Naive thymus-derived CD4-positive, alpha-beta T cell (primary cell): ENCODE measurements around the gene TECPR2. TPM values are rescaled to one million over a fixed set of nuclear protein-coding genes. Genes with fewer than 3 reads are reported as not detected.

Experiments
- ATAC-seq: fragments of 150-1000 bp; cut with Tn5 transposase; 2 replicates; pipeline ENCODE4 v1.10.0; 2021; ENCODE audit warnings: mild to moderate bottlenecking, moderate library complexity
- CTCF ChIA-PET: fragments of 350-600 bp; sonication (Branson Sonifier 250); formaldehyde crosslinking; loops from one replicate; lab custom pipeline; 2021; ENCODE audit warnings: antibody characterized with exemption; lab: Charles Lee
- POLR2A ChIA-PET: fragments of 350-600 bp; sonication (Branson Sonifier 250); formaldehyde crosslinking; loops from one replicate; lab custom pipeline; 2021; ENCODE audit warnings: antibody characterized with exemption, inconsistent platforms; lab: Charles Lee
- DNase-seq, 9 donors: peaks; one replicate each; pipeline versions ENCODE4 v3.0.0 to v3.0.0-alpha.2; 2020 to 2022; ENCODE audit warnings: mixed read lengths in 1 of 9
- H3K27ac ChIP-seq: one replicate; pipeline ENCODE4 v1.7.0; 2013; ENCODE audit warnings: mild to moderate bottlenecking, low read depth, low read length, moderate library complexity
- H3K27me3 ChIP-seq, 2 donors: one replicate each; pipeline ENCODE4 v1.7.0; 2013; ENCODE audit warnings: low read length in 2 of 2, mild to moderate bottlenecking in 2 of 2, moderate library complexity in 2 of 2; ENCODE audit not compliant: control insufficient read depth in 2 of 2, insufficient read depth in 2 of 2
- H3K36me3 ChIP-seq, 3 experiments: 1 replicate in 2 of 3; 2 replicates in 1 of 3; pipeline ENCODE4 v1.7.0; 2013; ENCODE audit warnings: low read length in 3 of 3, mild to moderate bottlenecking in 3 of 3, moderate library complexity in 1 of 3; ENCODE audit not compliant: insufficient read depth in 3 of 3, control insufficient read depth in 2 of 3
- H3K4me1 ChIP-seq, 2 donors: one replicate each; pipeline ENCODE4 v1.7.0; 2013; ENCODE audit warnings: low read length in 2 of 2, mild to moderate bottlenecking in 2 of 2, moderate library complexity in 1 of 2; ENCODE audit not compliant: control insufficient read depth in 2 of 2, insufficient read depth in 2 of 2
- H3K4me3 ChIP-seq: 2 replicates; pipeline ENCODE4 v1.7.0; 2013; ENCODE audit warnings: mild to moderate bottlenecking, low read length
- H3K9me3 ChIP-seq, 3 experiments: 1 replicate in 2 of 3; 2 replicates in 1 of 3; pipeline ENCODE4 v1.7.0; 2013; ENCODE audit warnings: low read length in 3 of 3; ENCODE audit not compliant: control insufficient read depth in 2 of 3
- H3K27ac Mint-ChIP-seq, 9 donors: one replicate each; pipeline ENCODE4 v1.8.0; 2020 to 2022; ENCODE audit warnings: mixed read lengths in 9 of 9, mild to moderate bottlenecking in 8 of 9, moderate library complexity in 5 of 9, inconsistent platforms in 2 of 9
- H3K27me3 Mint-ChIP-seq, 5 donors: one replicate each; pipeline ENCODE4 v1.8.0; 2021 to 2022; ENCODE audit warnings: mixed read lengths in 5 of 5, mild to moderate bottlenecking in 1 of 5
- H3K36me3 Mint-ChIP-seq, 5 donors: one replicate each; pipeline ENCODE4 v1.8.0; 2020 to 2022; ENCODE audit warnings: mixed read lengths in 5 of 5, mild to moderate bottlenecking in 3 of 5, inconsistent platforms in 1 of 5
- H3K4me1 Mint-ChIP-seq, 7 donors: one replicate each; pipeline ENCODE4 v1.8.0; 2020 to 2022; ENCODE audit warnings: mixed read lengths in 7 of 7, mild to moderate bottlenecking in 3 of 7, inconsistent platforms in 1 of 7
- H3K4me3 Mint-ChIP-seq, 10 donors: one replicate each; pipeline ENCODE4 v1.8.0; 2020 to 2022; ENCODE audit warnings: mild to moderate bottlenecking in 10 of 10, mixed read lengths in 10 of 10, moderate library complexity in 6 of 10, inconsistent platforms in 2 of 10
- H3K9me3 Mint-ChIP-seq, 11 donors: one replicate each; pipeline ENCODE4 v1.8.0; 2020 to 2022; ENCODE audit warnings: mixed read lengths in 11 of 11, mild to moderate bottlenecking in 4 of 11, inconsistent platforms in 1 of 11, moderate library complexity in 1 of 11
- intact Hi-C, 2 donors: fragments of 100-400 bp; cut with micrococcal nuclease; formaldehyde crosslinking; loops; one replicate each; pipeline ENCODE4 v1.15.1; 2023
- polyA plus RNA-seq, 2 donors: library from polyadenylated mRNA; unstranded; fragments of 300-500 nt; fragmentation: Illumina TruSeq; gene quantifications; one replicate each; pipeline ENCODE4 v1.2.3, GENCODE V29; 2021
- total RNA-seq, 6 experiments: library from RNA in 5 of 6; stranded (reverse) in 5 of 6; gene quantifications; 1 replicate in 5 of 6; 2 replicates in 1 of 6; pipeline ENCODE4 v1.2.3 and lab custom pipeline; 2021 to 2026

TECPR2 gene
- total and polyA plus RNA-seq, 7 experiments from 2014 or later = 5.2 to 12.9 (median 10.0) TPM

DNA sequence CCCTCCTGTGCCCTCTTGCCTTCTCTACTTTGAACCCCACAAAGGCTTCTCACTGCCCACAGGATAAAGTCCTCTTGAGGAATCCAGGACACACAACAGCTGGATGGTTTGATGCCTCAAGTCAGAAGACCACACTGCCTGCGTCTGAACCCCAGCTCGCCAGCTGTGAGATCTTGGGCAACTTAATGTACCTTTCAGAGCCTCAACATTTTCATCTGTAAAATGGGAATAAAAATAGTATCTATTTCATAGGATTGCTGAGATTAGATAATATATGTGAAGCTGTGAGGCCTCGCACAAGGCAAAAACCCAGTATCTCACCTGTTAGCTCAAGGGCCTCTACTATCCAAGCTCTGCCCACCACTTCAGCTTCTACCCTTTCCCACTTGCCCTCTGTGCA is 2.4 kb upstream of the TECPR2 start:
- H3K4me1 ChIP-seq = peaks cover 6 to 15% of the 10 kb centered on the region in 2 donors
- no peaks in the 10 kb centered on the region for H3K9me3 ChIP-seq
- H3K9me3 Mint-ChIP-seq = no peaks in the 10 kb centered on the region
- POLR2A ChIA-PET = interaction anchor here (1.5 kb wide), 1 partner anchor 40 kb away, joined by 3 read pairs; the partner anchor contains the start of gene ZNF839
- H3K36me3 Mint-ChIP-seq = peaks cover 9 to 29% (median 20%) of the 10 kb centered on the region in 5 donors
- H3K36me3 ChIP-seq = peaks cover 2 to 34% (median 7%) of the 10 kb centered on the region in 3 experiments
- H3K4me3 Mint-ChIP-seq = peak overlapping the region in 1 of 10 donors; percentile 65
- H3K4me1 Mint-ChIP-seq = peaks cover 17 to 46% (median 32%) of the 10 kb centered on the region in 7 donors
- CTCF ChIA-PET = interaction anchor here (1.0 kb wide), 1 partner anchor 11 kb away, joined by 3 read pairs; no protein-coding TSS in a partner anchor
- DNase-seq (no peak), ATAC-seq (no peak)
- intact Hi-C loops = loop anchor here (5.0 kb wide), 3 partner anchors 157 to 1562 kb away; partner anchors contain the start of gene EIF5 (in 1 of the 2)
- H3K27ac ChIP-seq = no peak overlapping the region
- H3K27ac Mint-ChIP-seq = peak overlapping the region in 5 of 9 donors; percentile 16 to 98 (median 82)
- no peak overlapping the region for H3K4me3 ChIP-seq
- H3K27me3 Mint-ChIP-seq = no peaks in the 10 kb centered on the region
- no peaks in the 10 kb centered on the region for H3K27me3 ChIP-seq

DNA sequence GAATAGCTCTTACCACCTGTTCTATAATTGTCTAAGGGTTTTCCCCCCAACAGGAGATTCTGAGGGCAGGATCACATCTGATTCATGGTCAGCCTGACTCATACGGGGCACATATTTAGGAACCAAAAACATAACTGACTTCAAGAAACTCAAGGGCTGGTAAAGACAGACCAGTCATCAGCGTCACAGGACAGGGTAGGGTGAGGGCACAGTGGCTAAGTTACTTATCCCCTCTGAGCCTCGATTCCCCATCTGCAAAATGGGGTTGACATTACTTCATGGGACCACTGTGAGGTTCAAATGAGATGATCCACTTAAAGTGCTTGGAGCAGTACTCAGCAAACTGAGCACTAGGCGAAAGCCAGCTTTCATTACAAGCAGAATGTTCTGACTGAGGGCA is 657 bp upstream of the TECPR2 start:
- Histone ChIP-seq H3K36me3 (peaks cover 0 to 17% (median 7%) of the 10 kb centered on the region in 3 experiments), H3K9me3 (no peaks in the 10 kb centered on the region), H3K27ac (peak overlapping the region; percentile 87), H3K4me1 (peaks cover 6 to 15% of the 10 kb centered on the region in 2 donors), H3K27me3 (no peaks in the 10 kb centered on the region), H3K4me3 (peak overlapping the region; percentile 96)
- H3K36me3 Mint-ChIP-seq = peaks cover 9 to 18% (median 10%) of the 10 kb centered on the region in 5 donors
- peak overlapping the region in 6 of 10 donors; percentile 92 to 97 (median 95) for H3K4me3 Mint-ChIP-seq
- intact Hi-C loops = loop anchor here (1.0 to 5.0 kb wide), 13 partner anchors 43 to 1560 kb away; partner anchors contain the start of genes WDR20 (in 2 of the 2), ZNF839 (in 2 of the 2), EIF5 (in 1 of the 2) and HSP90AA1 (in 1 of the 2)
- POLR2A ChIA-PET = interaction anchor here (0.5 to 1.7 kb wide), 10 partner anchors 8 to 1023 kb away, joined by 3 to 6 read pairs (median 4); partner anchors contain the start of gene ZNF839
- H3K27ac Mint-ChIP-seq = peak overlapping the region; percentile 82 to 99 (median 96)
- CTCF ChIA-PET = no interaction called here
- H3K9me3 Mint-ChIP-seq = no peaks in the 10 kb centered on the region
- DNase-seq (peak in 3 of 9 donors; percentile 2 to 53 (median 4)), ATAC-seq (peak; percentile 51)
- H3K4me1 Mint-ChIP-seq = peaks cover 17 to 46% (median 37%) of the 10 kb centered on the region in 7 donors
- H3K27me3 Mint-ChIP-seq = no peaks in the 10 kb centered on the region

DNA sequence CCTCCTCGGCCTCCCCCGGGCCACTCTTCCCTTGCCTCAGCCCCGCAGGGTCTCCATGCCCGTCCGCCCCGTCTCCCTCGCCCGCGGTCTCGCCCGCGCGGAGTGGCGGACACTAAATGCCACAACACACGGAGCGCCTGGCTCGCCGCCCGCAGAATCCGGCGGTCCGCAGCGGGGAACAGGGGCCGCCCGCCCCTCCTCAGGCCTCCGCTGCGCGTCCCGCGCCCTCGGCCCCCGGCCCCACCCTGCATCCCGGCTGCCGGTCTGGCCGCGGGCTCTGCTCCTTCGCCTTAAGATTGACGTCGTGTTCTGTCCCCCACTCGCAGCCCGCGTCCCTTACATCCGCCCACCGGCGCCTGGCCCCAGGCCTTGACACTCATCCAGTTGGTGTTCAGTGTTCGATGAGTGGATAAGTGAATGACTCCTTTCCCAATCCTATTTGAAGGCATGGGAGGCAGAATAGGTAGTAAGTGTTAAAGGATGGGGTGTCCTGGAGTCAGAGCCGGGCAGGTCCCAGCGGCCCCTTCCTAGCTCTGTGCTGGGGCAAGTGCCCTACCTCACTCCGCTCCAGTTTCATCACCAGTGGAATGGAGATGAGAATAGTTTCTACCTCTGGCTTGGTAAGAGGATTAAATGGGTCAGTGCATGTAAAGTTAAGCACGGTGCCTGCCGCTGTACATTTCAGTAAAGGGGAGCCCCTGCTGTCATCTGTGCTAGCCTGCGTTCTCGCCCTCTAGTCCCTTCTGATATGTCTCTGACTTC is 622 bp downstream of the TECPR2 start:
- Histone ChIP-seq H3K4me3 (peak overlapping the region; percentile 96), H3K27me3 (no peaks in the 10 kb centered on the region), H3K9me3 (no peaks in the 10 kb centered on the region), H3K36me3 (peaks cover 0 to 5% (median 0%) of the 10 kb centered on the region in 3 experiments), H3K27ac (peak overlapping the region; percentile 87), H3K4me1 (peaks cover 6 to 15% of the 10 kb centered on the region in 2 donors)
- Mint-ChIP-seq H3K4me1 (peaks cover 13 to 38% (median 33%) of the 10 kb centered on the region in 7 donors), H3K27ac (peak overlapping the region in 5 of 9 donors; percentile 88 to 98 (median 90)), H3K27me3 (no peaks in the 10 kb centered on the region), H3K9me3 (no peaks in the 10 kb centered on the region), H3K36me3 (peaks cover 0 to 12% (median 0%) of the 10 kb centered on the region in 5 donors), H3K4me3 (no peak overlapping the region)
- ATAC-seq (peak; percentile 5), DNase-seq (peak in 8 of 9 donors; percentile 2 to 46 (median 20))
- CTCF ChIA-PET = no interaction called here
- intact Hi-C loops = loop anchor here (1.0 to 5.0 kb wide), 6 partner anchors 32 to 1559 kb away; partner anchors contain the start of gene EIF5 (in 1 of the 2)
- POLR2A ChIA-PET = interaction anchor here (0.6 to 1.7 kb wide), 5 partner anchors 37 to 1021 kb away, joined by 3 to 6 read pairs (median 4); no protein-coding TSS in a partner anchor

DNA sequence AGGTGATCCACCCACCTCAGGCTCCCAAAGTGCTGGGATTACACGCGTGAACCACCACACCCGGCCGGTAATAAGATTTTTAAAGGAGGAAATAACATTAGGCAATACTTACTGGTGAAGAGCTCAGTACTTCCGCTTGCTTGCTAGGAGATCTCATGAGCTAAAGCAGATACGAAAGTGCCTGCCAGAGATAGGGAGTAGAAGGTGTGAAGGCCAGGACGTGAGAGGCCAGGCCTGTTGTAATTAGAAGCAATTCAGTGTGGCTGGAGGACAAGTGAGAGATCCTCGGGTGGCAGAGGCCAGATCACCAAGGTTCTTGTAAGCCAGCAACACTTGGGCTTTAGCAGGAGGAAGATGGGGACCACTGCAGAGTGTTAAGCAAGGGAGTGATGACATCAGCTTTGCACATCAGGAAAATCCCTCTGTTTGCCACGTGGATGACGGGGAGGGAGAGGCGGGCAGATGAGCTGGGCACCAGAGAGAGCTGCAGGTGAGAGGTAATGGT is 7.6 kb downstream of the TECPR2 start:
- H3K4me3 ChIP-seq = no peak overlapping the region
- no peak overlapping the region for H3K27ac ChIP-seq
- no peaks in the 10 kb centered on the region for H3K4me1 ChIP-seq
- ChIA-PET CTCF (no interaction called here), POLR2A (interaction anchor here (0.7 to 1.7 kb wide), 3 partner anchors 8 to 1276 kb away, joined by 3 to 4 read pairs (median 4); partner anchors contain the start of genes CINP and TECPR2)
- H3K27me3 Mint-ChIP-seq = no peaks in the 10 kb centered on the region
- H3K9me3 ChIP-seq = no peaks in the 10 kb centered on the region
- intact Hi-C loops = no loop called here
- DNase-seq = no peak
- no peak overlapping the region for H3K4me3 Mint-ChIP-seq
- no peak overlapping the region for H3K27ac Mint-ChIP-seq
- peaks cover 0 to 11% (median 7%) of the 10 kb centered on the region in 5 donors for H3K36me3 Mint-ChIP-seq
- peaks cover 0 to 31% (median 17%) of the 10 kb centered on the region in 7 donors for H3K4me1 Mint-ChIP-seq
- ATAC-seq = peak; percentile 74
- H3K36me3 ChIP-seq = no peaks in the 10 kb centered on the region
- H3K27me3 ChIP-seq = no peaks in the 10 kb centered on the region
- H3K9me3 Mint-ChIP-seq = no peaks in the 10 kb centered on the region

- Histone ChIP-seq H3K9me3 (no peaks in the 10 kb centered on the region), H3K27ac (no peak overlapping the region), H3K4me1 (no peaks in the 10 kb centered on the region), H3K36me3 (no peaks in the 10 kb centered on the region), H3K27me3 (no peaks in the 10 kb centered on the region), H3K4me3 (no peak overlapping the region)
- ChIA-PET POLR2A (interaction anchor here (1.7 kb wide), 1 partner anchor 9 kb away, joined by 4 read pairs; the partner anchor contains the start of genes CINP and TECPR2), CTCF (no interaction called here)
- peaks cover 0 to 36% (median 17%) of the 10 kb centered on the region in 7 donors for H3K4me1 Mint-ChIP-seq
- no peaks in the 10 kb centered on the region for H3K27me3 Mint-ChIP-seq
- no peak overlapping the region for H3K27ac Mint-ChIP-seq
- ATAC-seq (no peak), DNase-seq (no peak)
- H3K9me3 Mint-ChIP-seq = no peaks in the 10 kb centered on the region
- intact Hi-C loops = no loop called here
- peaks cover 0 to 16% (median 7%) of the 10 kb centered on the region in 5 donors for H3K36me3 Mint-ChIP-seq
- H3K4me3 Mint-ChIP-seq = no peak overlapping the region
Measured at GRCh38 chr14:102371361-102371760, 8.6 kb downstream of the TECPR2 start.

GRCh38 chr14:102373110-102373509 is 10.4 kb downstream of the TECPR2 start:
- no peak for DNase-seq
- H3K9me3 Mint-ChIP-seq = no peaks in the 10 kb centered on the region
- Histone ChIP-seq H3K4me3 (no peak overlapping the region), H3K27me3 (no peaks in the 10 kb centered on the region), H3K27ac (no peak overlapping the region), H3K36me3 (peaks cover 0 to 4% (median 0%) of the 10 kb centered on the region in 3 experiments), H3K4me1 (no peaks in the 10 kb centered on the region), H3K9me3 (no peaks in the 10 kb centered on the region)
- no peak overlapping the region for H3K27ac Mint-ChIP-seq
- peaks cover 0 to 29% (median 7%) of the 10 kb centered on the region in 5 donors for H3K36me3 Mint-ChIP-seq
- POLR2A ChIA-PET = no interaction called here
- no peak for ATAC-seq
- no peak overlapping the region for H3K4me3 Mint-ChIP-seq
- CTCF ChIA-PET = no interaction called here
- intact Hi-C loops = no loop called here
- H3K4me1 Mint-ChIP-seq = peaks cover 0 to 39% (median 13%) of the 10 kb centered on the region in 7 donors
- no peaks in the 10 kb centered on the region for H3K27me3 Mint-ChIP-seq
